LNCaP clone FGC (cell line): ENCODE measurements around the gene S1PR4.
"Not testable (repeated sequence)": the region's sequence is repeated elsewhere in the genome, so short reads cannot be mapped to it uniquely, and the experiment has no call there.

Experiments
- DNase-seq: peaks from one replicate; pipeline ENCODE4 v3.0.0-alpha.2; 2011; ENCODE audit warnings: low read depth
- H3K4me3 ChIP-seq: 2 replicates; pipeline ENCODE4 v1.5.1; 2011; ENCODE audit warnings: mild to moderate bottlenecking, low read depth, low read length, control low read depth
- CTCF ChIP-seq: IDR thresholded peaks from 2 replicates; pipeline ENCODE4 v1.5.1; 2012; ENCODE audit warnings: mild to moderate bottlenecking; ENCODE audit not compliant: control insufficient read depth, insufficient read depth; ENCODE audit errors: extremely low read depth

S1PR4 gene

GRCh38 chr19:3167533-3168272, 10.9 kb upstream of the S1PR4 start:
- H3K4me3 ChIP-seq = no peak overlapping the region
- no peak for TF ChIP-seq CTCF
- DNase-seq = no peak

- no peak for TF ChIP-seq CTCF
- DNase-seq = no peak
- no peak overlapping the region for H3K4me3 ChIP-seq
These were observed 6.5 kb upstream of the S1PR4 start for GRCh38 chr19:3171894-3172672.

- not testable (repeated sequence) for DNase-seq, H3K4me3 ChIP-seq
These were observed 5.9 kb upstream of the S1PR4 start for GRCh38 chr19:3172673-3173000.

- peak; percentile 77 for DNase-seq
- H3K4me3 ChIP-seq = peak overlapping the region; percentile 19; the same call in 1 of the 2 replicates
- TF ChIP-seq CTCF = no peak
These were observed 2.5 kb upstream of the S1PR4 start for GRCh38 chr19:3175781-3176714.

GRCh38 chr19:3176715-3177501, 1.7 kb upstream of the S1PR4 start:
- no peak for TF ChIP-seq CTCF
- H3K4me3 ChIP-seq = 0 out of 2 replicates have a peak overlapping the region, but pooled peaks have one; percentile 19
- DNase-seq = no peak

GRCh38 chr19:3178973-3179738, 587 bp downstream of the S1PR4 start:
- no peak for TF ChIP-seq CTCF
- DNase-seq = no peak
- H3K4me3 ChIP-seq = no peak overlapping the region
